ENCODE data around the gene TNIP2. TPM values are rescaled to one million over a fixed set of nuclear protein-coding genes. Genes with fewer than 3 reads are reported as not detected.
A peak's percentile ranks its signal among the peaks of the same experiment; 100 is the strongest.

The TNIP2 gene
- total RNA-seq, 4 donors from 2014 or later: 56.1 to 85.5 (median 75.4) TPM

DNA sequence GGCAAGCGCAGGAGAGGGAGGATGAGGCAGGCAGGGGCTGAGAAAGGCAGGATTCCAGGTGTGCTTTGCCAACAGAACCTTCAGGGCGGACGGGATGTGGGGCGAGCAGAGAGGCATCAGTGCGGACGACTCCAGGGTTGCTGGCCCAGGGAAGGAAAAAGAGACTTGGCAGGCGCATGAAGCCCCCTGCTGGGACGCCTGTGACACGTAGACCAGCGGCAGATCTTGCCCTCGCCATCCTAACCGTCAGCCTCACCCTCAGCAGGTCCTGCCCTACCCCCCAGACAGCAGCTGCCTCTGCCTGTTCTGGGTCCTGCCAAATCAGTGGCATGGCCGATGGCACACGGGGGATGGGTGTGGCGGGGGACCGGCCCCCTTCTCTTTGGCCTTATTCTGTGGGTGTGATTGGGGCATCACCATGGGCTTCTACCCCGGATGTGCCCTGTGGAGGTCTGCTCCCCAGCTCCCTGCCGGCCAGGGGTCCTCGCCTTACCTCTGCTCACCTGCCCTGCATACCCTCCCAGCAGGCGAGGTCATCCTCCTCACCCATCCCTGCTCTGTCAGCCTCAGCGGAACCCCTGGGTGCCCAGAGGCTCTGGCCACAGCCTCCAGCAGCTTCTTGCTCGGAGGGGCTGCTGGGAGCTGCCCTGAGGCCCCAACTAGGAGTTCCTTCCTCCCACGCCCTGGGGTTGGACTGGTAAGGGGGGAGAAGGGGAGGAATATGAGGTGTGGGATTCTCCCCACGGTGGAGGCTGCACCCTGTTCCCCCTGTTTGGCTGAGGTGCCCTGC lies 33.9 kb upstream of the TNIP2 start:
- H3K4me1 ChIP-seq: peaks cover 52 to 64% (median 57%) of the 10 kb centered on the region in 4 donors
- H3K27ac ChIP-seq (replicated peaks in 1 of 4): no peak overlapping the region
- intact Hi-C loops (cut with DNase I): no loop called here
- H3K9me3 ChIP-seq: no peaks in the 10 kb centered on the region
- DNase-seq (ENCODE audit: extremely low spot score): no peak
- H3K27me3 ChIP-seq: no peaks in the 10 kb centered on the region
- no peaks in the 10 kb centered on the region for H3K36me3 ChIP-seq
- no peak overlapping the region for H3K4me3 ChIP-seq
- 92% methylated on average over 17 of the region's 24 CpGs for WGBS
- TF ChIP-seq CTCF (IDR thresholded peaks at IDR 0.05) (no peak), POLR2AphosphoS5 (IDR thresholded peaks at IDR 0.05) (no peak), POLR2A (IDR thresholded peaks at IDR 0.05; ENCODE audit: low read depth) (no peak), EP300 (IDR thresholded peaks at IDR 0.05) (no peak)

DNA sequence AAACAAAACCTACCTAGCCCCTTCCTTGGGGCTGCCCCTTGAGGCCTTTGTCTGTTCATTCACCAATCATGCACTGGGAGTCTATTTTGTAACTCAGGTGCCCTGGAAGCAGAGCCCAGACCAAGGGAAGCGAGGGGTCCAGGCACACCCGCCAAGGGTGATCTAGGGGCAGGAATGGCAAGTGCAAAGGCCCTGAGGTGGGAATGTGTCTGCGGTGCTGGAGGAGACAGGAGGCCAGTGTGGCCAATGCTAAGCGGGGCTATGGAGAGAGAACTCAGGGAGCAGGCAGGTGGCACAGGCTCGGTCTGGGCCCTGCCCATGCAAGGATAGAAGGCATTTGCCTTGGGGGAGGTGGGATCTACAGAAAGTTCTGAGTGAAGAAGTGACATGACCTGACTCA lies 33.2 kb upstream of the TNIP2 start:
- 89% methylated on average over 5 of the region's 5 CpGs for WGBS

GRCh38 chr4:2788532-2789103 lies 32.5 kb upstream of the TNIP2 start:
- Histone ChIP-seq H3K27me3 (no peaks in the 10 kb centered on the region), H3K4me1 (peaks cover 38 to 50% (median 44%) of the 10 kb centered on the region in 4 donors), H3K36me3 (no peaks in the 10 kb centered on the region), H3K9me3 (peaks cover 0 to 2% (median 0%) of the 10 kb centered on the region in 4 donors), H3K27ac (replicated peaks in 1 of 4) (peak overlapping the region in 1 of 4 donors; percentile 38), H3K4me3 (no peak overlapping the region)
- intact Hi-C loops (cut with DNase I): no loop called here
- WGBS: 76% methylated on average over 3 of the region's 4 CpGs
- DNase-seq (ENCODE audit: extremely low spot score): no peak
- TF ChIP-seq POLR2A (IDR thresholded peaks at IDR 0.05; ENCODE audit: low read depth) (no peak), CTCF (IDR thresholded peaks at IDR 0.05) (no peak), EP300 (IDR thresholded peaks at IDR 0.05) (no peak), POLR2AphosphoS5 (IDR thresholded peaks at IDR 0.05) (no peak)

More for the DNA sequence above, 33.2 kb upstream of the TNIP2 start:
- H3K4me3 ChIP-seq: no peak overlapping the region
- intact Hi-C loops (cut with DNase I): no loop called here
- no peaks in the 10 kb centered on the region for H3K27me3 ChIP-seq
- no peak overlapping the region for H3K27ac ChIP-seq (replicated peaks in 1 of 4)
- DNase-seq (ENCODE audit: extremely low spot score): no peak
- H3K36me3 ChIP-seq: no peaks in the 10 kb centered on the region
- peaks cover 45 to 57% (median 51%) of the 10 kb centered on the region in 4 donors for H3K4me1 ChIP-seq
- TF ChIP-seq POLR2AphosphoS5 (IDR thresholded peaks at IDR 0.05): no peak
- TF ChIP-seq CTCF (IDR thresholded peaks at IDR 0.05): no peak
- no peak for TF ChIP-seq EP300 (IDR thresholded peaks at IDR 0.05)
- no peak for TF ChIP-seq POLR2A (IDR thresholded peaks at IDR 0.05; ENCODE audit: low read depth)
- no peaks in the 10 kb centered on the region for H3K9me3 ChIP-seq

GRCh38 chr4:2788101-2788500 lies 32.0 kb upstream of the TNIP2 start:
- Histone ChIP-seq H3K27ac (replicated peaks in 1 of 4) (peak overlapping the region; percentile 10 to 54 (median 44)), H3K27me3 (no peaks in the 10 kb centered on the region), H3K4me3 (no peak overlapping the region), H3K9me3 (peaks cover 0 to 2% (median 0%) of the 10 kb centered on the region in 4 donors), H3K4me1 (peaks cover 35 to 45% (median 39%) of the 10 kb centered on the region in 4 donors), H3K36me3 (no peaks in the 10 kb centered on the region)
- no peak for TF ChIP-seq CTCF (IDR thresholded peaks at IDR 0.05)
- no peak for TF ChIP-seq POLR2AphosphoS5 (IDR thresholded peaks at IDR 0.05)
- no peak for TF ChIP-seq POLR2A (IDR thresholded peaks at IDR 0.05; ENCODE audit: low read depth)
- no peak for TF ChIP-seq EP300 (IDR thresholded peaks at IDR 0.05)
- intact Hi-C loops (cut with DNase I): no loop called here
- DNase-seq (ENCODE audit: extremely low spot score): no peak
- 88% methylated on average over 7 of the region's 7 CpGs for WGBS

All from esophagus muscularis mucosa (tissue), 4 donors.